Neural progenitor cell (in vitro differentiated cells): ENCODE measurements around the gene MYO7B.

Experiments used
- CTCF ChIP-seq: fragments of 200-600 bp; sonication (generic); IDR thresholded peaks from 2 replicates; pipeline ENCODE4 v1.5.1; 2017; ENCODE audit warnings: antibody characterized with exemption, mild to moderate bottlenecking
- EZH2 ChIP-seq: fragments of 200-600 bp; sonication (generic); IDR thresholded peaks from 2 replicates; pipeline ENCODE4 v1.6.1; 2017; ENCODE audit warnings: antibody characterized with exemption, mild to moderate bottlenecking, moderate library complexity

GRCh38 chr2:127681976-127682857 lies 146.7 kb downstream of the MYO7B start:
- TF ChIP-seq CTCF: no peak
- no peak for TF ChIP-seq EZH2
